ENCODE data around the gene ANKRD35. TPM values are rescaled to one million over a fixed set of nuclear protein-coding genes. Genes with fewer than 3 reads are reported as not detected.
A peak's percentile ranks its signal among the peaks of the same experiment; 100 is the strongest.

ANKRD35 gene
- total and polyA plus RNA-seq, 8 donors: 1.4 to 4.8 (median 4.0) TPM

GRCh38 chr1:145858238-145858900, 27.3 kb downstream of the ANKRD35 start:
- Histone ChIP-seq H3K27me3 (no peaks in the 10 kb centered on the region), H3K4me1 (peaks cover 3 to 21% of the 10 kb centered on the region in 2 donors), H3K9me3 (no peaks in the 10 kb centered on the region), H3K4me3 (peak overlapping the region; percentile 84 to 85), H3K27ac (peak overlapping the region; percentile 87 to 88), H3K36me3 (peaks cover 0 to 36% of the 10 kb centered on the region in 2 donors)
- peak; percentile 37 for ATAC-seq
- peak in 2 of 4 donors; percentile 64 to 88 for DNase-seq
- intact Hi-C loops (cut with DNase I): no loop called here
- TF ChIP-seq, protein P1, sequence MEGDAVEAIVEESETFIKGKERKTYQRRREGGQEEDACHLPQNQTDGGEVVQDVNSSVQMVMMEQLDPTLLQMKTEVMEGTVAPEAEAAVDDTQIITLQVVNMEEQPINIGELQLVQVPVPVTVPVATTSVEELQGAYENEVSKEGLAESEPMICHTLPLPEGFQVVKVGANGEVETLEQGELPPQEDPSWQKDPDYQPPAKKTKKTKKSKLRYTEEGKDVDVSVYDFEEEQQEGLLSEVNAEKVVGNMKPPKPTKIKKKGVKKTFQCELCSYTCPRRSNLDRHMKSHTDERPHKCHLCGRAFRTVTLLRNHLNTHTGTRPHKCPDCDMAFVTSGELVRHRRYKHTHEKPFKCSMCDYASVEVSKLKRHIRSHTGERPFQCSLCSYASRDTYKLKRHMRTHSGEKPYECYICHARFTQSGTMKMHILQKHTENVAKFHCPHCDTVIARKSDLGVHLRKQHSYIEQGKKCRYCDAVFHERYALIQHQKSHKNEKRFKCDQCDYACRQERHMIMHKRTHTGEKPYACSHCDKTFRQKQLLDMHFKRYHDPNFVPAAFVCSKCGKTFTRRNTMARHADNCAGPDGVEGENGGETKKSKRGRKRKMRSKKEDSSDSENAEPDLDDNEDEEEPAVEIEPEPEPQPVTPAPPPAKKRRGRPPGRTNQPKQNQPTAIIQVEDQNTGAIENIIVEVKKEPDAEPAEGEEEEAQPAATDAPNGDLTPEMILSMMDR (IDR thresholded peaks at IDR 0.05): no peak

DNA sequence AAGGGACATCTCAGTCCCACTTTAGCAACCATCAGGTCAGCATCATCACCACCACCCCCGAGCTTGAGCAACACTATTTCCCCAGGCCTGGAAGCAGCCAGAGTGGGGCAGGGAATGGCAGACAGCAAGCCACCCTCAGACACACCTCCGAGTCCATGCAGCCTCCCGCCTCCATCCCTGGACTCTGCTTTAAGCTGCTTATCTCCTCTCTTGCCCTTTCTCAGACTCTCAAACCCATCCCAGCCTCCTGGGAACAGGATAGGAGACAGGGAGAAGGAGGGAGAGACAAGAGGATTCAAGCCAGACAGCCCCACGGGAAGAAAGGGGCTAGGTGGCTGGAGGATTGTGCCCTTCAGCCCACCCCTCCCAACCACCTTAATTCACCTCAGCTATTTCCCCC, 28.5 kb downstream of the ANKRD35 start:
- TF ChIP-seq, protein P1 (IDR thresholded peaks at IDR 0.05): no peak
- H3K27ac ChIP-seq: no peak overlapping the region
- H3K4me3 ChIP-seq: no peak overlapping the region
- intact Hi-C loops (cut with DNase I): no loop called here
- H3K9me3 ChIP-seq: no peaks in the 10 kb centered on the region
- no peak for DNase-seq
- no peak for ATAC-seq
- no peaks in the 10 kb centered on the region for H3K27me3 ChIP-seq
- peaks cover 3 to 21% of the 10 kb centered on the region in 2 donors for H3K4me1 ChIP-seq
- H3K36me3 ChIP-seq: peaks cover 0 to 48% of the 10 kb centered on the region in 2 donors

GRCh38 chr1:145855426-145855948, 30.2 kb downstream of the ANKRD35 start:
- peaks cover 1 to 64% of the 10 kb centered on the region in 2 donors for H3K36me3 ChIP-seq
- H3K4me1 ChIP-seq: peaks cover 3 to 21% of the 10 kb centered on the region in 2 donors
- ATAC-seq (no peak), DNase-seq (no peak)
- no peak overlapping the region for H3K4me3 ChIP-seq
- TF ChIP-seq, protein P1 (IDR thresholded peaks at IDR 0.05): no peak
- H3K9me3 ChIP-seq: no peaks in the 10 kb centered on the region
- intact Hi-C loops (cut with DNase I): no loop called here
- no peaks in the 10 kb centered on the region for H3K27me3 ChIP-seq
- H3K27ac ChIP-seq: no peak overlapping the region

DNA sequence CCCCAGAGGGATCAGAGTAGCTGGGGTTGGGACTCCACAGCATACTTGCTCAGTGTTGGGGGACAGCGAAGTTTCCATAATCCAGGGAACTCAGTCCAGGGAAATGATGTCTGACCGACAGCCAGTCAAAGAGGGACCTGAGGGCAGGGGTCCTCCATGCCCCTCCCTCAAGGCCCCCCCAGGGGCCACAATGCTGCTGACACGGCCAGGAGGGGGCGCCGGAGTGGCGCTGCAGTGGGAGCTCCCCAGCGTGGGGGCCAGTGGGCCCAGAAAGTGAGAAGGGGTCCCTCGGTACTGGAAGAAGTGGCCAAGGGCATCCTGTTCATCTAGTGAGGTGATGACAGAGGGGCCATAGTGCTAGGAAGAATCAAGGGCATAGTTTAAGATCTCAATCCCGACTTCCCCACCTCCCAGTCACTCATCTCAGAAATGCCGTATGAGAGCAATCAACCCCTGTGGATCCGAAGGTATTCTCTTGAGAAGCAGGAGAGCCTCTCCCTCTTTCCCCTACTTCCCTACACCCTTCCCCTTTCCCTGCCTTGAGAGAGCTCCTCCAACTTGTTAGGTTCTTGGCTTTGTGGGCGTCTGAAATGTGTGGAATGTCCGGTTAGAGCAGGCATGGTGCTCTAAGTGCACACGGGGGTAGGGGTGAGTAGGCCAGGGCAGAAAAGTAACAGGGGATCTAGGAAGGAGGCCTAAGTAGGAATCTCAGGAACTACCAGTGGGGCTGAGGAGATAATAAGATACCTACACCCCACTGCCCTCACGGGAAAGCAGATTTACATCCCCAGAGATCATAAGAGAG, 36.1 kb downstream of the ANKRD35 start:
- Histone ChIP-seq H3K27me3 (no peaks in the 10 kb centered on the region), H3K4me1 (peaks cover 9 to 16% of the 10 kb centered on the region in 2 donors), H3K9me3 (no peaks in the 10 kb centered on the region), H3K4me3 (no peak overlapping the region), H3K36me3 (peaks cover 3 to 70% of the 10 kb centered on the region in 2 donors), H3K27ac (peak overlapping the region in 1 of 2 donors; percentile 70)
- peak in 1 of 4 donors; percentile 71 for DNase-seq
- ATAC-seq: peak; percentile 78
- intact Hi-C loops (cut with DNase I): loop anchor here in 1 of 2 donors (10.0 kb wide), 1 partner anchor 165 kb away; no protein-coding TSS in a partner anchor
- TF ChIP-seq, protein P1 (IDR thresholded peaks at IDR 0.05): no peak

GRCh38 chr1:145847827-145848226, 37.8 kb downstream of the ANKRD35 start:
- Histone ChIP-seq H3K4me1 (peaks cover 9 to 16% of the 10 kb centered on the region in 2 donors), H3K36me3 (peaks cover 3 to 57% of the 10 kb centered on the region in 2 donors), H3K27ac (no peak overlapping the region), H3K4me3 (no peak overlapping the region), H3K27me3 (no peaks in the 10 kb centered on the region), H3K9me3 (no peaks in the 10 kb centered on the region)
- no peak for ATAC-seq
- TF ChIP-seq, protein P1 (IDR thresholded peaks at IDR 0.05): no peak
- no peak for DNase-seq
- intact Hi-C loops (cut with DNase I): loop anchor here in 1 of 2 donors (10.0 kb wide), 1 partner anchor 167 kb away; no protein-coding TSS in a partner anchor

Measured in left lung (tissue), 10 donors.